AG20443 (cell line): ENCODE data around the gene SEC22A.
A peak's percentile ranks its signal among the peaks of the same experiment; 100 is the strongest.

Experiments
- DNase-seq: peaks from one replicate; pipeline ENCODE4 v3.0.0; 2012; ENCODE audit warnings: low spot score, mixed read lengths

Gene SEC22A

GRCh38 chr3:123267821-123268220, 66.1 kb downstream of the SEC22A start:
- DNase-seq: no peak

GRCh38 chr3:123270818-123271217, 69.1 kb downstream of the SEC22A start:
- DNase-seq: no peak

DNA sequence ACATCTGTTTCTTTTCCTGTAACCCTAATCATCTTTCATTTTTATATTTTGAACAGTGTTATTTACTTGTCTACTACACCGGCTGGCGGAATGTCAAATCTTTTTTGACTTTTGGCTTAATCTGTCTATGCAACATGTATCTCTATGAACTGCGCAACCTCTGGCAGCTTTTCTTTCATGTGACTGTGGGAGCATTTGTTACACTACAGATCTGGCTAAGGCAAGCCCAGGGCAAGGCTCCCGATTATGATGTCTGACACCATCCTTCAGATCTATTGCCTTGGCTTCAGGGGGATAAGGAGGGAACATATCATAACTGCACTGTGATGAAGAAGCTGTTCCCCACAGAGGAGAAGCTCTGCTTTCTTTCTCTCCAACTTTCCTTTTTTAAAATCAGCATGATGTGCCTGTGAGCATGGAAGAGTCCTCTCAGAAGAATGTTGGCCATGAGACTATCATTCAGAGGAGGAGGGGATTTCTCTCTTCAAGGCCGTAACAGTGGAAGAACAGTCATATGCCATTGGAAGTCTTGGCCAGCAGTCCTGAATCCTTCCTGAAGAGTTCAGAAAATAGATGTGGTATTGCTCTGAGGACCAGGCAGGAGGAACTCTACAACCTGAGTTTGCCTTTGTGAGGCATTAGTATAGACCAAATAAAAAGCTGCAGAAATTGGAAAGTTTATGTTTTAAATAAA, 69.9 kb downstream of the SEC22A start:
- no peak for DNase-seq

- peak; percentile 10 for DNase-seq
Measured at GRCh38 chr3:123272547-123272946, 70.8 kb downstream of the SEC22A start.

DNA sequence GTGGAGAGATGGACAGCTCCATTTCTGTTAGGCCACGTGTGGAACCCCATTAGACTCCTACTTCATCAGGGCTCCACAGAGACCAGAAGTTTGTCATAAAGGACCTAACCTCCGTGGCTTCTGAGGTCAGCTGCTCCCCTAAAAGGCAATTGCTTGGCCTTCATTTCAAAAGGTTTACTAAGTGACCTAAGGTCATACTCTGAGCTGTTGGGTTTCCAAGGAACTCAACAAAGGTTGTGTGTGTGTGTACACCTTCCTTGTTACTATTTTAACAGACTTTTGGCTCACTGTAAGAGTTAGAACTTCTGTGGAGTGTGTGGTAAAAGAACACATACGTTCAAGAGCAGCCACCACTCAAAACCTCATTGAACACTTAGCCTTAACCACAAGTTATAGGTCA, 73.9 kb downstream of the SEC22A start:
- no peak for DNase-seq

DNA sequence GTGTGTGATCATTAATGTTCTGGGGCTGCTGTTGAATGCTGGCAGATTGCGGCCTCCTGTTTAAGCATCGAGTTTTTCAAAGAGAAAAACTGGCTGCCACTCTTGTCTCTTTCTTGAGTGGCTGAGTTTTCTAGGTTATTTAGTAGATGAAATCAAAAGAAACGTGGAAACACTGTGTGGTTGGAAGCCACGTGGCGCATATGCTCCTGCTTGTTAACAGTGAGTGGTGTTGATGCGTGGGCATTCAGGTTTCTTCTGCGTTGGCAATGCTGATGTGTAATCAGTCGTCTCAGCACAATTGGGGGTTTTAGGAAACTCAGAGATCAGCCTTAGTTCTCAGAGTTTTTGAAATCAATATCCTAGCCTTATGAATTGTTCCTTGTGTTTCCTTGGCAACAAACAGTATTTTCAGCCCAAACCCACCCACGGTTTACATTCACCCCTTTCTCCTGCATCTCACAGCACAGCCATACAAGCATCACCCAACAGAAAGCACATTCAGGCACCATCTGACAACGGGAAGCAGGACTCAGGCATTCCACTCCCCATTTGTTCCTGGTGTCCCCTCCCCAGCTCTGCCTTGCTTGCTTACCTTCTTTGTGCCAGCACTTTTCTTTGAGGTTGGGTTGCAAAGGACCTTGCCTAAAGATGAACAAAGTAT, 74.7 kb downstream of the SEC22A start:
- no peak for DNase-seq

DNA sequence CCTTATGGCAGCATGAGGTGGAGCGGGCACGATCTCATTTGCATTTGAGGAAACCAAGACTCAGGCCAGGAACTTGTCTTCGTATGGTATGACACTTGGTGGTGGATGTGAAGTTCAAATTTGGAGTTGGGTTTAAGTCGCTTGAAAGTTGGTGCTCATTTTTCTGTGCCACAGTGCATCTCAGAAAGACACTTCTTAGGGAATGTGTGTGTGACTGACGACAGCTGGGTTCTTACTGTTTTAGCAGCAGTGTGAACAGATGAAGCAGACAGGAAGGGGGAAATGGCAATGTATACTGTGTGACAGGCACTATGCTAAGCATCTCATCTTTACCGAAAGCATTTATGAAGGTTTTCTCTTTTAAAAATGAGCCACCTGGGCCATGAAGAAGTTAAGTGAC, 75.4 kb downstream of the SEC22A start:
- DNase-seq: no peak

DNA sequence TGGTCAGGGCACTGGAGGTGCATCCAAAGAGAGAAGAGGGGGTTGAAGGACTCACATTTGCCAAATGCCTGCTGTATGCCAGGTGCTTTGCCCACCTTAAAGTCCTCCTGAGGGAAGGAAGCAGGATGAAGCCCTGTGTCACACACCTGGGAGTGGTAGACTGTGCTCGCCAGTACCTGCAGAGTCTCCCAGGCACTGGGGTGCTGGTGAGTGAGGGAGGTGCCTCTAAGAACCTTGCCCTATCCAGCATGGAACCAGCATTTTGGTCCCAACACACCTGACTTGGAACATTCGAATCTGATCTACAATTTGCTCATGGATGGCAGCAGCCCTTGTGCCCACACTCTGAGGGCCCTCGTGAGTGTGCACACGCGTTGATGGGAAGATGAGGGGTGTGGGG, 76.7 kb downstream of the SEC22A start:
- DNase-seq: no peak

DNA sequence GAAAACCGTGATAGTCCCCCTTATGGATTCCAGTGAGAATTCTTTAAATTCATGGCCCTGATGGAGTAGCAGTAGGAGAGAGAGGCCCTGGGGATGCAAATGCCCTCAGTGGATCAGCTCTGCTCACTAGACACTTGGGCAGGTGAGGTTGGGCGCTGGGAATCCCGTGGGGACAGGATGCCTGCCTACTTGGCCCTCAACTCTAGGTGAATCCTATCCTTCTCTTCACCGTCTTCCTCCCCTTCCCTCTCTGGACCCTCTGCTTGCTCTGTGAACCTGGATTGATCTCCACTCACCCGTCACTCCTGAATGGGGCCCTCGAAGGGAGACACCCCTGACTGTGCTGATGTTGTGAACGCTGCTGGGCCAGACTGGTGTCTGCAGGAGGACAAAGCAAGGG, 77.4 kb downstream of the SEC22A start:
- no peak for DNase-seq

DNA sequence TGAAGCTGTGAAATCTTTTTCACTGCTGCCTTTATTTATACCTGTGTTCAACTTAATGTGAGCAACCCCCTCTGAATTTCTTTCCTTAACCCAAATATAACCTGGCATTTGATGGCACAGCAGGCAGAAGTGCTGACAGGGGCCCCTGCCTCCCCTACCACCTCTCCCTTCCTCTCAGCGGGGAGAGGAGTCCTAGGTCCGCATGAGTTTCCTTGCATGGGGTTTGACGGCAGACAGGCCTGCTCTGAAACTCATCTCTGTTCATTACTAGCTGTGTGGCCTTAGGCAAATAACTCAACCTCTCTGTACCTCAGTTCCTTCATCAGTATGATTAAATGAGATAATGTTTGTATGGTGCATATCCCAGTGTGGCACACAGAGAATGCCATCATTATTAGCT, 79.7 kb downstream of the SEC22A start:
- DNase-seq: peak; percentile 3

- peak; percentile 2 for DNase-seq
Measured at GRCh38 chr3:123281929-123282328, 80.2 kb downstream of the SEC22A start.

DNA sequence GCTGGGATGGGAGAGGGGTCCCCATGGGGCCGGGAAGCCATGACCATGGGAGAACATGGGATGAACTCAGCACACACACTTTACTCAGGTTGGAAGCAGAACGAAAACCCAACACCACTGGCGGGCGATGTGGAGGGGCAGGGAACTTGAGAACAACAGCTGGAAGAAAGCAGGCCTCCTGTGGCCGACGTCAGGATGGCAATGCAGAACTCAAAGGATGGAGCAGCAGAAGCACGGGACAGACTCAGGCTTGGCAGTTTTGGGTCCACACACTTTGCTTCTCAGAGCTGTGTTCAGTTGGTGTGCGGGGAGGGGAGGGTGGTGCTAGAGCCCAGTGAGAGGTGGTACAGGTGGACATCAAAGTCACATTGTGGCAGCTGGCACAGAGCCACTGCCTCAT, 80.7 kb downstream of the SEC22A start:
- peak; percentile 4 for DNase-seq

GRCh38 chr3:123283074-123283473, 81.3 kb downstream of the SEC22A start:
- peak; percentile 3 for DNase-seq

- DNase-seq: peak; percentile 1
Measured at GRCh38 chr3:123283657-123284398, 82.1 kb downstream of the SEC22A start.

DNA sequence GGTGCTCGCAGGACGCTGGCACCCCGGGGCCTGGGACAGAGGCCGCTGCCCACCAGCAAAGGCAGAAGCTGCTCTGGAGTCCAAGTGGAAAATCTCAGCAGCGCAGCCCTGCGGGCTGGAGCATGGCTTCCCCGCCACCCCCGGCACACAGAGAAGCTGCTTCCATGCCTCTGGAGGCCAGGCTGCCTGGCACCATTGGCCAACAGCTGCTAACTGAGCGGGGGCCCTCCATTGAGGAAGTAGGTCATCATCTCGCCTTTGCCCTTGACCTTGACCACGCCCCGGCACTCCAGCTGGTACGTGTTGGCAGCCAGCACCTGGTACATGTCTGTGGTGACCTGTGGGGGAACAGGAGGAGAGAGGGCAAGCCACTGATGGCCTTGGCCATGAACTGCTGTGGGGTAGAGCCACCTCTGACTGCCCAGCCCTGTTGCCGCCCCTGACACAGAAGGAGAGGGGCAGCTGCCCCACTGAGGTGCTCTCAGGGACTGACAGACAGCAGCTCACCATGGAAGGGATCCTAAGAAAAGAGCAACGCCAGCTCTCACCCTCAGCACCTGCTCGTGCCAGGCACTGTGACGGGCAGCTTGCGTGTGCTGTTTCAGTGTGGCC, 82.8 kb downstream of the SEC22A start:
- peak; percentile 3 for DNase-seq

DNA sequence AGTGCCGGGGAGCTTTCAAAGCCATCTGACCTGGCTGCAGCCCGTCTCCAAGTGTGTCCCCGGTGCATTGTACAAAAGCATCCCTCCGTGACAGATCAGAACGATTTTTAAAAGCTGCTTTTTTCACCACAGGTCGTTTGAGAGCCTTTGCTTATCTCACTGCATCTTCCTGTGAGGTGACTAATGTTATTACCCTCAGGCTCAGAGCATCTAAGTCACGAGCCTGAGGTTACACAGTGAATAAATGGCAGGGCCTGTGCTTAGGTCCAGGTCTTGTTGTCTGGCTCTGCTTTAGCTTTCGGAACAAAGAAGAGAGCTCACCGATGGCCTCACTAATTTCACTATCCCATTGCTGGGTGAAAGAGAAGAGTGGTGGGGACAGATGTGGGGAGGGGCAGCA, 83.3 kb downstream of the SEC22A start:
- no peak for DNase-seq

- DNase-seq: peak; percentile 7
Measured at GRCh38 chr3:123285479-123285878, 83.7 kb downstream of the SEC22A start.

- no peak for DNase-seq
Measured at GRCh38 chr3:123285931-123286307, 84.2 kb downstream of the SEC22A start.

GRCh38 chr3:123286308-123287023, 84.7 kb downstream of the SEC22A start:
- peak; percentile 89 for DNase-seq

DNA sequence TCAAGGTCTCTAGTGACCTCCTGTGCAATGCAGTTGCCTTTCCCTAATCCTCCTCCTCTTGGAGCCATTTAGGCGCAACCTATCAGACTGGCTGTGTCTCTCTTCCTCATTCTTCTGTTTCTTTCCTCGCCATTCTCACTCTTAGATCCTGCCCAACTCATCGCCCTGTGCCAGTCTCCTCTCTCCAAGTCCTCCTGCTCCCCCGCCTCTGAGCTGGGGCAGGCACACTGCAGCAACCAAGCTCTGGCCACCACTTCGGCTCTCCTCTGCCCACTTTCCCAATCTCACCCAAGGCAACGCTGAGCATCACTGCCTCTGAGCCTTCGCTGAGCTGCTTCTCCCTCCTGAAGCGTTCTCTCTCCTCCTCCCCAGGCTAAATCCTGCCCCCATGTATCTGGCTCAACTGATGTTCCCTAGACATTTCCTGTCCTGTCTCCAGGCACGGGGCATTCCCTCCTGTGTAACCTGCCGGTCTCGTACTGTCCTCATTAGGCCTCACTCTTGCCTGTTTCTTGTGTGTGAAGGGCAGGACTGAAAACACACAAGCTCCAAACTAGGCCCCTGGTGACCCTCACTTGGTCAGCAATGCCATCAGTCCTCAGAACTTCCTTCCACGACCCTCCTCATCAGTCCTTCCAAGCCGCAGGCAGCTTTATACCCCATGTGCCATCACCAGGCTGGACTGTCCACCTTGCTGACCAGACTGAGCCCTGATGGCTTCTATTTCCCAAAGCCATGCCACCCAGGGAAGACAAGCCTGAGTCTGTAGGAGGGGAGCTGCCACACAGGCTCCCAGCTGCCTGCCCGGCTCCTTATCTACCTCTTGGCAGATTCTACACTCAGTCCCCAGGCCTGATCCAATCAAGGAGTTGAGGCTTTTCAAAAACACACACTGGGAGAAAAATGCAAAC, 85.6 kb downstream of the SEC22A start:
- DNase-seq: no peak

- no peak for DNase-seq
Measured at GRCh38 chr3:123287962-123288302, 86.2 kb downstream of the SEC22A start.
